ENCODE data around the gene KY. TPM values are rescaled to one million over a fixed set of nuclear protein-coding genes. Genes with fewer than 3 reads are reported as not detected.

KY gene
- total RNA-seq, 1 donor from 2014 or later = 0.29 TPM

DNA sequence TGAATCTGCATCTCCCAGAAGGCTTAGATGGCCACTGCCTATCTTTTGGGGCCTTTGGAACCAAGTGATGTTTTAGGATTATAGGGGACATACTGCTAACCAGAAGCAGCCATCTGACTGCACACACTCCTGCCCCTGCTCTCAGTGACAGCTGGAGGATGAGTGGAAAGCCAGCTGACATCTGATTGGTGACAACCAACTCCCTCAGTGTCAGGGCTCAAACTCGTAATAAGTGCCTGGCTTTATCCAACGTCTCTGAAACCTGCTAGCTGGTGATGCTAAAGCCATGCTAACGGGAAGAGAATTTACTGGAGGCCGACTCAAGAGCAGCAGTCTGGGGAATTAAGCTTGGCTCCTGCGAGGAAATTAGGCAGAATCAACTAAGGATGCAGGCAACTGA lies 35.1 kb downstream of the KY start:
- ATAC-seq (no peak), DNase-seq (no peak)
- no peak overlapping the region for H3K4me3 ChIP-seq

DNA sequence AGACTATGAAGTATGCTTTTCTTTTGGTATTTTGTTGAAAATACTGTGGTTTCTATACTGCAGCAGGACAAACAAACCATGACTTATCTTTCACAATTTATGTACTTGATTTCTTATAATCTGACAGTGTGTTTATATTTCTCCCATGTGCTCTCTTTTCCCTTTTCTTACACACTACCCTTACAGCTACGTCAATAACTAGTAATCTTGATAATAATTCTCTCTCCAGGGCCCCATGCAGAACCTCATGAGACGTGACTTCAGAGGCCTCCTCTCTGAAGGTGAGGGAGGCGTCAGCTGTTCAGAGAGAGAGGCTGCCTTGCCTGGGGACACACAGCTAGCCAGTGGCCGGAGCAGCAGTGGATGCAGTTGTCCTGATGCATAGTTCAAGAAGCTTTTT lies 35.9 kb downstream of the KY start:
- no peaks in the 10 kb centered on the region for H3K9me3 ChIP-seq
- H3K4me3 ChIP-seq = no peak overlapping the region
- DNase-seq (no peak), ATAC-seq (no peak)
- no peak overlapping the region for H3K27ac ChIP-seq
- no peaks in the 10 kb centered on the region for H3K27me3 ChIP-seq
- TF ChIP-seq, protein P1, sequence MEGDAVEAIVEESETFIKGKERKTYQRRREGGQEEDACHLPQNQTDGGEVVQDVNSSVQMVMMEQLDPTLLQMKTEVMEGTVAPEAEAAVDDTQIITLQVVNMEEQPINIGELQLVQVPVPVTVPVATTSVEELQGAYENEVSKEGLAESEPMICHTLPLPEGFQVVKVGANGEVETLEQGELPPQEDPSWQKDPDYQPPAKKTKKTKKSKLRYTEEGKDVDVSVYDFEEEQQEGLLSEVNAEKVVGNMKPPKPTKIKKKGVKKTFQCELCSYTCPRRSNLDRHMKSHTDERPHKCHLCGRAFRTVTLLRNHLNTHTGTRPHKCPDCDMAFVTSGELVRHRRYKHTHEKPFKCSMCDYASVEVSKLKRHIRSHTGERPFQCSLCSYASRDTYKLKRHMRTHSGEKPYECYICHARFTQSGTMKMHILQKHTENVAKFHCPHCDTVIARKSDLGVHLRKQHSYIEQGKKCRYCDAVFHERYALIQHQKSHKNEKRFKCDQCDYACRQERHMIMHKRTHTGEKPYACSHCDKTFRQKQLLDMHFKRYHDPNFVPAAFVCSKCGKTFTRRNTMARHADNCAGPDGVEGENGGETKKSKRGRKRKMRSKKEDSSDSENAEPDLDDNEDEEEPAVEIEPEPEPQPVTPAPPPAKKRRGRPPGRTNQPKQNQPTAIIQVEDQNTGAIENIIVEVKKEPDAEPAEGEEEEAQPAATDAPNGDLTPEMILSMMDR (IDR thresholded peaks at IDR 0.05) = no peak
- H3K36me3 ChIP-seq = no peaks in the 10 kb centered on the region
- intact Hi-C loops (cut with DNase I) = no loop called here
- no peaks in the 10 kb centered on the region for H3K4me1 ChIP-seq

More for the DNA sequence above, 35.1 kb downstream of the KY start:
- TF ChIP-seq, protein P1 (IDR thresholded peaks at IDR 0.05) = no peak
- H3K27ac ChIP-seq = no peak overlapping the region
- intact Hi-C loops (cut with DNase I) = no loop called here
- H3K27me3 ChIP-seq = no peaks in the 10 kb centered on the region
- no peaks in the 10 kb centered on the region for H3K36me3 ChIP-seq
- H3K4me1 ChIP-seq = no peaks in the 10 kb centered on the region
- H3K9me3 ChIP-seq = no peaks in the 10 kb centered on the region

DNA sequence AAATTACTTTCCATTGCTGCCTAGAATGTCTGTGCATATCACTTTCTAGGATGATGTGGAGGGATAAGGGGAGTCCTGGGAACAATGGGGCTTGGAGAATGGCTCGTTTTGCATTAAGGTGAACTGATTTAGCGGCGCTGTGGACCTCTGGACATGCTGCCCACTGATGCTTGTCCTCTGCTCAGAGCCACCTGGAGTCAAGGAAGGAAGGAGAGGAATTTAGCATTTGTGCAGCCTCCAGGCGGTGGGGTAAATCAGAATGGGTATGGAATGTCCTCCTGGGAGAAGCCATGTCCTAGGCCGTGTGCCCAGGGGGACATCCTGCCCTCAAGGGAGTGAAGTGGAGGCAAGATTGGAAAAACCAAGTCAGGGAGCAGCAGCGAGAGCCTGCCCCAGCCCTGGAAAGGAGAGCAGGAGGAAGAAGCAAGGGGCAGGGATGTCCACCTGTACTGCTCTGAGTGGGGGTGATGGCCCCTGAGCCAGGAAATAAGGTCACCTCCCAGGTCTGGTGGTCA lies 37.8 kb downstream of the KY start:
- TF ChIP-seq, protein P1 (IDR thresholded peaks at IDR 0.05) = no peak
- no peak for DNase-seq

DNA sequence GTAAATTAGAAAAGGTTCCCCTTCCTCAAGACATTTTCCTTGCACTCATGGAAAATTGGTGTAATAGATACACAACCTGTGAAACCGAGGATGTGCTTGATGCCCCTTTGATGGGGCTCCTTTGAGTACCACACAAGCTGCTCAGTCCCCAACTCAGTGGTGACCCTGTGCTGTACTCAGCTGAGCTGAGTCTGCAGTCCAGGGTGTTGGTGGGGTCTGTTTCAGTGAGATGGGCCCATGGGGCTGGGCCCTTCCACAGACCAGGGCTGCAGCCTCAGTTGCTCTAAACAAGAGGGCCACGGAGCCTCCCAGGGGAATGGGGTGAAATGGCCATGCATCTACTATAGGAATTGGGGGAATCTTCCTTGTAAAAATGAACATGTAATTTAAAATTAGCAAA lies 39.3 kb downstream of the KY start:
- Histone ChIP-seq H3K4me1 (peaks cover 7% of the 10 kb centered on the region), H3K4me3 (no peak overlapping the region), H3K27me3 (no peaks in the 10 kb centered on the region), H3K36me3 (no peaks in the 10 kb centered on the region), H3K9me3 (no peaks in the 10 kb centered on the region), H3K27ac (no peak overlapping the region)
- intact Hi-C loops (cut with DNase I) = no loop called here
- no peak for DNase-seq
- no peak for ATAC-seq
- TF ChIP-seq, protein P1 (IDR thresholded peaks at IDR 0.05) = no peak

More for the DNA sequence above, 37.8 kb downstream of the KY start:
- Histone ChIP-seq H3K9me3 (no peaks in the 10 kb centered on the region), H3K4me3 (no peak overlapping the region), H3K36me3 (no peaks in the 10 kb centered on the region), H3K27ac (no peak overlapping the region), H3K27me3 (no peaks in the 10 kb centered on the region), H3K4me1 (no peaks in the 10 kb centered on the region)
- ATAC-seq = no peak
- intact Hi-C loops (cut with DNase I) = no loop called here

DNA sequence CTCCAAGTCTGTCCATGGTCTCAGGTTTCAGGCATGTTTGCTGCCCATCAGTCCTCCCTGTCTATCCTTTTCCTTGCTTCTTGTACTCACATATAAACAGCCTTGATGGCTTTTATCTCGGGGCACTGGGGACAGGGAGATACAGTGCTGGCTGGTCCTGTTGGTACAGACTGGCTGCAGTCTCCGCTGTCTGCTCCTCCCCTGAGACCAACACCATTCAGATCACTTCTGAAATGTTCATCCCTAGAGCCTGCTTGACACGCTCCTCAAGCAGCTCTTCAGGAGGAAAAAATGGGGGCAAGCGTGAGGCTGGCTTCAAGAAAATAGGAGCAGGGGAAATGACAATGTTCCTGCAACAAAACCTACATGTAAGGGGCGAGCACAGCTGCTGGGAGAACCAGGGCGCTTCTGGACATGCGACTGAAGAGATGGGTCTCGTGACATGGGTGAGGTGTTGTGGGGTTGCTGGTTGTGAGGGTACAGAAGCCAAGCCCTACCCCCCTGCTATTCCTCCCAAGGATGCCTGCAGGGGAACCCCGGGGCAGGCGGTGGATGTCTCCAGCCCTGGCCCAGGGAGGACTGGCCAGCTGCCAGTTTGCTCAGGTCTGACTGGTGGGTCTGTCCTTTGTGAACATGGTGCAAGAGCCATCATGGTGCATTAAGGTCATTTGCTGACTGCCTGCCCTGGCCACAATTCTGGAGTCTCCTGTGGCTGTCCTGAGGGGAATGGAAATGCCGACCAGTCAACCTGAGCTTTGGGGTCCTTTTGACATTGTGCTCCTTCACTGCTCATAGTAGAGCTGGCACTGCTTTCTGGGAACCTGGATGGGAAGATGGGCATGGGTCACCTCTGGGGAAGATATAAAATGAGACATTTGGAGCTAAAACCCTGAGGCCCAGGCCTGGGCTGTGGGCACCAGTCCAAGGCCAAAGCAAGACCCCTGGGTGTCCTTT lies 40.1 kb downstream of the KY start:
- ATAC-seq (no peak), DNase-seq (no peak)
- TF ChIP-seq, protein P1 (IDR thresholded peaks at IDR 0.05) = no peak
- Histone ChIP-seq H3K4me3 (no peak overlapping the region), H3K36me3 (no peaks in the 10 kb centered on the region), H3K27me3 (no peaks in the 10 kb centered on the region), H3K9me3 (no peaks in the 10 kb centered on the region), H3K4me1 (peaks cover 9% of the 10 kb centered on the region), H3K27ac (no peak overlapping the region)
- intact Hi-C loops (cut with DNase I) = no loop called here
